VCaP (cell line): ENCODE results near the gene JAM3.
"Not testable (repeated sequence)": the region's sequence is repeated elsewhere in the genome, so short reads cannot be mapped to it uniquely, and the experiment has no call there.

Source experiments
- H3K27ac ChIP-seq: fragments of 450-650 bp; 2 replicates; pipeline ENCODE4 v1.5.1; 2017
- CTCF ChIP-seq: fragments of 450-650 bp; conservative IDR thresholded peaks from 2 replicates; pipeline ENCODE4 v1.5.1; 2017; ENCODE audit warnings: mild to moderate bottlenecking, moderate library complexity

The JAM3 gene

GRCh38 chr11:134074346-134074745 is 5.5 kb downstream of the JAM3 start:
- TF ChIP-seq CTCF: no peak

GRCh38 chr11:134074766-134075165 is 5.9 kb downstream of the JAM3 start:
- TF ChIP-seq CTCF: no peak
- H3K27ac ChIP-seq: no peak overlapping the region

More at GRCh38 chr11:134074346-134074745, 5.5 kb downstream of the JAM3 start:
- no peak overlapping the region for H3K27ac ChIP-seq

- no peak overlapping the region for H3K27ac ChIP-seq
- TF ChIP-seq CTCF: no peak
Observed at GRCh38 chr11:134079317-134079716, 10.4 kb downstream of the JAM3 start.

- not testable (repeated sequence) for H3K27ac ChIP-seq
Observed at GRCh38 chr11:134081258-134081657, 12.4 kb downstream of the JAM3 start.

- no peak for TF ChIP-seq CTCF
- no peak overlapping the region for H3K27ac ChIP-seq
Observed at GRCh38 chr11:134082990-134083389, 14.1 kb downstream of the JAM3 start.

- no peak for TF ChIP-seq CTCF
- no peak overlapping the region for H3K27ac ChIP-seq
Observed at GRCh38 chr11:134086376-134086775, 17.5 kb downstream of the JAM3 start.

GRCh38 chr11:134092006-134092405 is 23.1 kb downstream of the JAM3 start:
- H3K27ac ChIP-seq: not testable (repeated sequence)

- H3K27ac ChIP-seq: no peak overlapping the region
- no peak for TF ChIP-seq CTCF
Observed at GRCh38 chr11:134097166-134097565, 28.3 kb downstream of the JAM3 start.

- no peak overlapping the region for H3K27ac ChIP-seq
- peak; percentile 87 for TF ChIP-seq CTCF
Observed at GRCh38 chr11:134098566-134099184, 29.8 kb downstream of the JAM3 start.
